GM12891 (cell line): ENCODE measurements around the gene LYPD5. TPM values are rescaled to one million over a fixed set of nuclear protein-coding genes. Genes with fewer than 3 reads are reported as not detected.
A peak's percentile ranks its signal among the peaks of the same experiment; 100 is the strongest.
"Not testable (repeated sequence)": the region's sequence is repeated elsewhere in the genome, so short reads cannot be mapped to it uniquely, and the experiment has no call there.

Experiments
- DNase-seq: peaks from one replicate; pipeline ENCODE4 v3.0.0; 2011; ENCODE audit warnings: low spot score; ENCODE audit not compliant: insufficient read length
- FAIRE-seq: peaks from 2 replicates; lab custom pipeline; 2011; peaks lifted over from hg19 to GRCh38; lab: Jason Lieb, UNC
- PAX5 ChIP-seq: IDR thresholded peaks from 2 replicates; pipeline ENCODE4 v1.6.1; 2011; ENCODE audit warnings: low read length, moderate library complexity, mild to moderate bottlenecking; ENCODE audit not compliant: insufficient read depth, severe bottlenecking
- POLR2A ChIP-seq: IDR thresholded peaks from 2 replicates; pipeline ENCODE4 v1.6.1; 2011; ENCODE audit warnings: low read depth, low read length, control low read depth
- POLR2AphosphoS5 ChIP-seq: IDR thresholded peaks from 2 replicates; pipeline ENCODE4 v1.6.1; 2011; ENCODE audit warnings: low read depth, low read length, control low read depth
- POU2F2 ChIP-seq: IDR thresholded peaks from 2 replicates; pipeline ENCODE4 v1.6.1; 2011; ENCODE audit warnings: low read depth, mild to moderate bottlenecking, control low read depth, low read length, moderate library complexity
- SPI1 ChIP-seq: IDR thresholded peaks from 2 replicates; pipeline ENCODE4 v1.6.1; 2011; ENCODE audit warnings: low read depth, low read length, control low read depth
- TAF1 ChIP-seq: IDR thresholded peaks from 2 replicates; pipeline ENCODE4 v1.6.1; 2011; ENCODE audit warnings: low read depth, low read length, control low read depth
- polyA plus RNA-seq: library from polyadenylated mRNA; unstranded; fragments of >200 nt; gene quantifications from one replicate; pipeline ENCODE4 v1.2.1, GENCODE V29; 2012; ENCODE audit warnings: low read depth, missing spikeins, inconsistent platforms; ENCODE audit not compliant: missing spikeins

Gene LYPD5
- polyA plus RNA-seq = 0.33 TPM

GRCh38 chr19:43802216-43802951, at the start of gene LYPD5:
LYPD5 (minus strand) TSS chr19:43802447; CDS start chr19:43802380, 67 bp downstream.
- no peak for DNase-seq
- FAIRE-seq = no peak
- no peak for TF ChIP-seq POLR2AphosphoS5
- TF ChIP-seq POLR2A = no peak
- no peak for TF ChIP-seq PAX5
- no peak for TF ChIP-seq TAF1
- TF ChIP-seq POU2F2 = no peak

GRCh38 chr19:43848821-43849220, 46.6 kb upstream of the LYPD5 start:
- DNase-seq = no peak
- TF ChIP-seq SPI1 = no peak
- TF ChIP-seq POU2F2 = no peak
- TF ChIP-seq TAF1 = no peak
- no peak for TF ChIP-seq PAX5
- no peak for TF ChIP-seq POLR2AphosphoS5
- no peak for TF ChIP-seq POLR2A
- no peak for FAIRE-seq

- TF ChIP-seq SPI1 (no peak), POU2F2 (no peak), PAX5 (no peak), TAF1 (no peak), POLR2A (no peak), POLR2AphosphoS5 (no peak)
- DNase-seq (no peak), FAIRE-seq (no peak)
Measured at GRCh38 chr19:43847884-43848283, 45.6 kb upstream of the LYPD5 start.

- FAIRE-seq (peak; percentile 43), DNase-seq (no peak)
- TF ChIP-seq TAF1 = no peak
- no peak for TF ChIP-seq SPI1
- TF ChIP-seq POLR2A = no peak
- TF ChIP-seq POU2F2 = no peak
- no peak for TF ChIP-seq POLR2AphosphoS5
- no peak for TF ChIP-seq PAX5
Measured at GRCh38 chr19:43847246-43847645, 45.0 kb upstream of the LYPD5 start.

- no peak for DNase-seq
- no peak for TF ChIP-seq POU2F2
- FAIRE-seq = no peak
Measured at GRCh38 chr19:43842007-43842406, 39.8 kb upstream of the LYPD5 start.

- FAIRE-seq (no peak), DNase-seq (no peak)
- no peak for TF ChIP-seq POLR2AphosphoS5
- TF ChIP-seq POU2F2 = no peak
- TF ChIP-seq PAX5 = no peak
- no peak for TF ChIP-seq SPI1
- TF ChIP-seq TAF1 = no peak
- no peak for TF ChIP-seq POLR2A
Measured at GRCh38 chr19:43839139-43839538, 36.9 kb upstream of the LYPD5 start.

GRCh38 chr19:43826787-43827754, 24.8 kb upstream of the LYPD5 start, which contains the start of gene ZNF283:
ZNF283 (plus strand) TSS chr19:43827321; CDS start chr19:43833505, 6,184 bp downstream.
- DNase-seq (peak; percentile 68), FAIRE-seq (peak; percentile 89)
- TF ChIP-seq POU2F2 (no peak), POLR2A (no peak), SPI1 (no peak), POLR2AphosphoS5 (no peak), TAF1 (no peak), PAX5 (no peak)

- FAIRE-seq, DNase-seq: not testable (repeated sequence)
Measured at GRCh38 chr19:43824572-43824971, 22.3 kb upstream of the LYPD5 start.

- DNase-seq, FAIRE-seq: not testable (repeated sequence)
Measured at GRCh38 chr19:43823856-43824255, 21.6 kb upstream of the LYPD5 start.

- DNase-seq = no peak
- FAIRE-seq = no peak
- no peak for TF ChIP-seq POU2F2
- no peak for TF ChIP-seq TAF1
- TF ChIP-seq POLR2AphosphoS5 = no peak
- TF ChIP-seq SPI1 = no peak
- TF ChIP-seq PAX5 = no peak
- TF ChIP-seq POLR2A = no peak
Measured at GRCh38 chr19:43820884-43821215, 18.6 kb upstream of the LYPD5 start.
